Naive B cell (primary cell): ENCODE measurements around the gene PDPN. TPM values are rescaled to one million over a fixed set of nuclear protein-coding genes. Genes with fewer than 3 reads are reported as not detected.
"Not testable (repeated sequence)": the region's sequence is repeated elsewhere in the genome, so short reads cannot be mapped to it uniquely, and the experiment has no call there.

Experiments
- ATAC-seq, 2 donors: fragments of 150-1000 bp; cut with Tn5 transposase; 2 replicates each; pipeline ENCODE4 v1.10.0; 2021; ENCODE audit warnings: low read depth in 2 of 2, mild to moderate bottlenecking in 2 of 2, moderate library complexity in 2 of 2
- DNase-seq: peaks from one replicate; pipeline ENCODE4 v3.0.0; 2022
- H3K27ac Mint-ChIP-seq, 6 donors: one replicate each; pipeline ENCODE4 v1.8.0; 2020 to 2022; ENCODE audit warnings: mild to moderate bottlenecking in 6 of 6, mixed read lengths in 6 of 6, moderate library complexity in 5 of 6, inconsistent platforms in 2 of 6
- H3K27me3 Mint-ChIP-seq, 3 donors: one replicate each; pipeline ENCODE4 v1.8.0; 2021 to 2022; ENCODE audit warnings: mixed read lengths in 3 of 3, mild to moderate bottlenecking in 1 of 3
- H3K36me3 Mint-ChIP-seq, 2 donors: one replicate each; pipeline ENCODE4 v1.8.0; 2020 to 2022; ENCODE audit warnings: mixed read lengths in 2 of 2, inconsistent platforms in 1 of 2, mild to moderate bottlenecking in 1 of 2
- H3K4me1 Mint-ChIP-seq, 3 donors: one replicate each; pipeline ENCODE4 v1.8.0; 2020 to 2022; ENCODE audit warnings: mixed read lengths in 3 of 3, inconsistent platforms in 1 of 3, mild to moderate bottlenecking in 1 of 3, moderate library complexity in 1 of 3
- H3K4me3 Mint-ChIP-seq, 8 donors: one replicate each; pipeline ENCODE4 v1.8.0; 2020 to 2022; ENCODE audit warnings: mild to moderate bottlenecking in 8 of 8, mixed read lengths in 8 of 8, moderate library complexity in 8 of 8, inconsistent platforms in 2 of 8
- H3K9me3 Mint-ChIP-seq, 7 donors: one replicate each; pipeline ENCODE4 v1.8.0; 2020 to 2022; ENCODE audit warnings: mixed read lengths in 7 of 7, mild to moderate bottlenecking in 5 of 7, inconsistent platforms in 2 of 7, moderate library complexity in 1 of 7
- polyA plus RNA-seq, 6 donors: library from polyadenylated mRNA; unstranded; fragments of 300-500 nt; fragmentation: Illumina TruSeq; gene quantifications; one replicate each; pipeline ENCODE4 v1.2.3, GENCODE V29; 2021; ENCODE audit warnings: low read depth in 6 of 6

The PDPN gene
- polyA plus RNA-seq, 6 donors from 2014 or later, result not detected

- ATAC-seq (no peak), DNase-seq (no peak)
- Mint-ChIP-seq H3K36me3 (no peaks in the 10 kb centered on the region), H3K27me3 (peaks cover 18 to 26% (median 22%) of the 10 kb centered on the region in 3 donors), H3K4me1 (no peaks in the 10 kb centered on the region), H3K4me3 (no peak overlapping the region), H3K27ac (no peak overlapping the region), H3K9me3 (no peaks in the 10 kb centered on the region)
Measured at GRCh38 chr1:13550663-13551062, 33.0 kb upstream of the PDPN start.

GRCh38 chr1:13554798-13555197, 28.8 kb upstream of the PDPN start:
- Mint-ChIP-seq H3K4me1 (no peaks in the 10 kb centered on the region), H3K27ac (no peak overlapping the region), H3K4me3 (no peak overlapping the region), H3K36me3 (no peaks in the 10 kb centered on the region), H3K9me3 (no peaks in the 10 kb centered on the region), H3K27me3 (peaks cover 0 to 8% (median 0%) of the 10 kb centered on the region in 3 donors)
- ATAC-seq, result no peak
- no peak for DNase-seq

DNA sequence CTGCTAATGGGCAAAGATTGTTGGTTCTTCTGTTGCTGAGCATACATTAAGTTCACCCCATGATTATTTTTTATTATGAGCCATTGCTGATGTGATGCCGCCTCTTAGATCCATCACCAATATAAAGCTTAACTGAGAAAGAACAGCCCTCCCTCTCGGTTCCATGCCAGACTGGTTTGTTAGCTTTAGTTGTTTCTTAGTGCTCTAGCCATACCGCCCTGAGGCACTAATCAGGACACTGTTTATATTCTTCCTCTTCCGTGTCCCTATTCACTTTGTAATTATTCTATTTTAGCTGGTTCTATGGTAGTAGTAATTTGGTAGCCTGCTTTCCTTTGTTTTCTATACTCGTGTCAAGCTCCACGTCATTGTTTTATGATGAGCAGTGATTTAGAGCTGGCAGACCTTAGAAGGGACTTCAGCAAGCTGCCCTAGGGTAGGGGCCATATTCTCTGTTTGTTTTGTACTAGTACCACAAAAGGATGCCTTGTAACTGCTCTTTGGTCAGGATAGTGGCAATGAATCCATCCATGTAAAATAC, 27.3 kb upstream of the PDPN start:
- DNase-seq (no peak), ATAC-seq (no peak)
- Mint-ChIP-seq H3K27ac (no peak overlapping the region), H3K4me1 (no peaks in the 10 kb centered on the region), H3K27me3 (peaks cover 0 to 16% (median 5%) of the 10 kb centered on the region in 3 donors), H3K9me3 (no peaks in the 10 kb centered on the region), H3K36me3 (no peaks in the 10 kb centered on the region), H3K4me3 (no peak overlapping the region)

GRCh38 chr1:13560541-13560940, 23.1 kb upstream of the PDPN start:
- DNase-seq (no peak), ATAC-seq (no peak)
- Mint-ChIP-seq H3K9me3 (no peaks in the 10 kb centered on the region), H3K27me3 (peaks cover 4 to 23% (median 16%) of the 10 kb centered on the region in 3 donors), H3K27ac (no peak overlapping the region), H3K36me3 (no peaks in the 10 kb centered on the region), H3K4me1 (no peaks in the 10 kb centered on the region), H3K4me3 (no peak overlapping the region)

- not testable (repeated sequence) for H3K4me3 Mint-ChIP-seq
Measured at GRCh38 chr1:13562981-13563380, 20.7 kb upstream of the PDPN start.

GRCh38 chr1:13564073-13564472, 19.6 kb upstream of the PDPN start:
- no peak for DNase-seq
- peaks cover 4 to 23% (median 16%) of the 10 kb centered on the region in 3 donors for H3K27me3 Mint-ChIP-seq
- H3K27ac Mint-ChIP-seq, result no peak overlapping the region
- ATAC-seq, result no peak
- H3K9me3 Mint-ChIP-seq, result no peaks in the 10 kb centered on the region
- H3K36me3 Mint-ChIP-seq, result no peaks in the 10 kb centered on the region
- H3K4me1 Mint-ChIP-seq, result no peaks in the 10 kb centered on the region
- no peak overlapping the region for H3K4me3 Mint-ChIP-seq

More at GRCh38 chr1:13562981-13563380, 20.7 kb upstream of the PDPN start:
- H3K36me3 Mint-ChIP-seq, DNase-seq, ATAC-seq, H3K27ac Mint-ChIP-seq, H3K9me3 Mint-ChIP-seq, H3K4me1 Mint-ChIP-seq: not testable (repeated sequence)
- peaks cover 4 to 23% (median 16%) of the 10 kb centered on the region in 3 donors for H3K27me3 Mint-ChIP-seq

- not testable (repeated sequence) for H3K4me3 Mint-ChIP-seq, ATAC-seq, H3K36me3 Mint-ChIP-seq, DNase-seq, H3K9me3 Mint-ChIP-seq, H3K4me1 Mint-ChIP-seq, H3K27ac Mint-ChIP-seq
- peaks cover 8 to 31% (median 19%) of the 10 kb centered on the region in 3 donors for H3K27me3 Mint-ChIP-seq
Measured at GRCh38 chr1:13570435-13570834, 13.2 kb upstream of the PDPN start.

GRCh38 chr1:13570924-13571323, 12.7 kb upstream of the PDPN start:
- no peak for ATAC-seq
- Mint-ChIP-seq H3K36me3 (no peaks in the 10 kb centered on the region), H3K4me1 (peaks cover 0 to 4% (median 4%) of the 10 kb centered on the region in 3 donors), H3K4me3 (no peak overlapping the region), H3K27ac (no peak overlapping the region), H3K27me3 (peaks cover 8 to 35% (median 24%) of the 10 kb centered on the region in 3 donors), H3K9me3 (peaks cover 0 to 2% (median 0%) of the 10 kb centered on the region in 7 donors)
- DNase-seq, result no peak

GRCh38 chr1:13573586-13573985, 10.0 kb upstream of the PDPN start:
- Mint-ChIP-seq H3K4me1 (peaks cover 0 to 4% (median 4%) of the 10 kb centered on the region in 3 donors), H3K36me3 (no peaks in the 10 kb centered on the region), H3K27ac (peak overlapping the region in 1 of 6 donors; percentile 32), H3K4me3 (no peak overlapping the region), H3K9me3 (peaks cover 0 to 3% (median 0%) of the 10 kb centered on the region in 7 donors), H3K27me3 (peaks cover 20 to 54% (median 47%) of the 10 kb centered on the region in 3 donors)
- ATAC-seq, result no peak
- no peak for DNase-seq

DNA sequence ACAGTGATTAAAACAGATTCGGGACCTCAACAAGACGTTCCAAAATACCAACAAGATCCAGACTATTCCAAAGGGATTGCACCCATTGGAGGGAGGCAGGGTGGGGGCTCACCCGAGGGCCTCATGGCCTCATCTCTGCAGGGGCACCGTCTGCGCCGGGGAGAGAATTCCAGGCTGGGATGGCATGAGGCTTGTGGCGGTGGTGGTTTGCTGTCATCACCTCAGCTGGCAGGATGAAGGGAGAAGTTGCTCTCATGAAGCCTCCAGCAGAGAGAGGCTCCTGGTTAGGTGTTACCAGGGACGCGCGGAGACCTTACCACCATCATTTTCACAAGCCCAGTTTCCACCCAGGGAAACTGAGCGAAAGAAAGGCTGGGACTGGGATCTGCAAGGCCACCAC, 6.7 kb upstream of the PDPN start:
- H3K36me3 Mint-ChIP-seq, result no peaks in the 10 kb centered on the region
- no peak for ATAC-seq
- no peak overlapping the region for H3K27ac Mint-ChIP-seq
- peaks cover 0 to 3% (median 0%) of the 10 kb centered on the region in 7 donors for H3K9me3 Mint-ChIP-seq
- H3K4me3 Mint-ChIP-seq, result no peak overlapping the region
- peaks cover 44 to 66% (median 64%) of the 10 kb centered on the region in 3 donors for H3K27me3 Mint-ChIP-seq
- H3K4me1 Mint-ChIP-seq, result no peaks in the 10 kb centered on the region
- DNase-seq, result no peak

- Mint-ChIP-seq H3K9me3 (peaks cover 0 to 8% (median 0%) of the 10 kb centered on the region in 7 donors), H3K4me3 (no peak overlapping the region), H3K4me1 (no peaks in the 10 kb centered on the region), H3K27ac (no peak overlapping the region), H3K27me3 (peaks cover 45 to 71% (median 65%) of the 10 kb centered on the region in 3 donors), H3K36me3 (no peaks in the 10 kb centered on the region)
- ATAC-seq (no peak), DNase-seq (no peak)
Measured at GRCh38 chr1:13577846-13578245, 5.8 kb upstream of the PDPN start.

- Mint-ChIP-seq H3K4me1 (peaks cover 0 to 6% (median 0%) of the 10 kb centered on the region in 3 donors), H3K27ac (no peak overlapping the region), H3K36me3 (no peaks in the 10 kb centered on the region), H3K9me3 (peaks cover 0 to 5% (median 0%) of the 10 kb centered on the region in 7 donors), H3K27me3 (peaks cover 61 to 90% (median 78%) of the 10 kb centered on the region in 3 donors), H3K4me3 (no peak overlapping the region)
- DNase-seq, result no peak
- ATAC-seq, result no peak
Measured at GRCh38 chr1:13581446-13581845, 2.2 kb upstream of the PDPN start.

GRCh38 chr1:13582713-13583443, 754 bp upstream of the PDPN start:
- H3K36me3 Mint-ChIP-seq, result no peaks in the 10 kb centered on the region
- H3K27me3 Mint-ChIP-seq, result peaks cover 58 to 89% (median 76%) of the 10 kb centered on the region in 3 donors
- no peak overlapping the region for H3K4me3 Mint-ChIP-seq
- ATAC-seq (no peak), DNase-seq (no peak)
- peaks cover 0 to 5% (median 0%) of the 10 kb centered on the region in 7 donors for H3K9me3 Mint-ChIP-seq
- H3K4me1 Mint-ChIP-seq, result peaks cover 0 to 6% (median 0%) of the 10 kb centered on the region in 3 donors
- no peak overlapping the region for H3K27ac Mint-ChIP-seq
